T-cell (primary cell): ENCODE data around the gene ABLIM1. TPM values are rescaled to one million over a fixed set of nuclear protein-coding genes. Genes with fewer than 3 reads are reported as not detected.

Source experiments
- ATAC-seq, 4 experiments: fragments of 200-7000 bp in 3 of 4; fragments of 150-1000 bp in 1 of 4; cut with Tn5 transposase; replicated peaks in 1 of 4; 1 replicate in 3 of 4; 2 replicates in 1 of 4; pipeline ENCODE4 v1.10.0; 2021; ENCODE audit warnings: moderate library complexity in 3 of 4, mild to moderate bottlenecking in 2 of 4, moderate number of reproducible peaks in 1 of 4
- CTCF ChIA-PET, 2 donors: fragments of 300-600 bp; sonication (Branson Sonifier 250); formaldehyde crosslinking; loops; one replicate each; lab custom pipeline; 2022; ENCODE audit warnings: antibody characterized with exemption in 2 of 2; lab: Charles Lee
- POLR2A ChIA-PET, 2 donors: fragments of 300-600 bp; sonication (Branson Sonifier 250); formaldehyde crosslinking; loops; one replicate each; lab custom pipeline; 2022; ENCODE audit warnings: antibody characterized with exemption in 2 of 2; lab: Charles Lee
- DNase-seq, 35 experiments: peaks; one replicate each; pipeline versions ENCODE4 v3.0.0 to v3.0.0-alpha.2; 2013 to 2023
- H3K27ac ChIP-seq: one replicate; pipeline ENCODE4 v1.5.1; 2013; ENCODE audit warnings: low read length
- H3K27me3 ChIP-seq, 2 experiments: replicated peaks in 1 of 2; 1 replicate in 1 of 2; 2 replicates in 1 of 2; pipeline versions ENCODE4 v1.6.1 to v1.7.0; 2013; ENCODE audit warnings: low read length in 1 of 2, mixed read lengths in 1 of 2; ENCODE audit not compliant: control insufficient read depth in 2 of 2, insufficient read depth in 2 of 2; ENCODE audit errors: extremely low read depth in 1 of 2
- H3K36me3 ChIP-seq, 2 donors: 1 replicate in 1 of 2; 2 replicates in 1 of 2; pipeline versions ENCODE4 v1.6.1 to v1.7.0; 2013; ENCODE audit warnings: low read length in 1 of 2; ENCODE audit not compliant: control insufficient read depth in 2 of 2, insufficient read depth in 1 of 2; ENCODE audit errors: extremely low read depth in 1 of 2
- H3K4me1 ChIP-seq, 2 experiments: 1 replicate in 1 of 2; 2 replicates in 1 of 2; pipeline versions ENCODE4 v1.6.1 to v1.7.0; 2013; ENCODE audit warnings: low read length in 2 of 2, mixed read lengths in 1 of 2; ENCODE audit not compliant: insufficient read depth in 2 of 2, control insufficient read depth in 1 of 2; ENCODE audit errors: extremely low read depth in 1 of 2
- H3K4me3 ChIP-seq, 2 donors: 1 replicate in 1 of 2; 2 replicates in 1 of 2; pipeline versions ENCODE4 v1.5.1 to v1.7.0; 2013; ENCODE audit warnings: mild to moderate bottlenecking in 2 of 2, low read length in 1 of 2, moderate library complexity in 1 of 2; ENCODE audit not compliant: control insufficient read depth in 1 of 2; ENCODE audit errors: extremely low read depth in 1 of 2
- H3K9me3 ChIP-seq: 2 replicates; pipeline ENCODE4 v1.7.0; 2013
- H3K27ac Mint-ChIP-seq, 2 donors: one replicate each; pipeline ENCODE4 v1.8.0; 2020 to 2021; ENCODE audit warnings: mild to moderate bottlenecking in 2 of 2, mixed read lengths in 2 of 2
- H3K27me3 Mint-ChIP-seq, 2 donors: one replicate each; pipeline ENCODE4 v1.8.0; 2021 to 2022; ENCODE audit warnings: mixed read lengths in 2 of 2
- H3K36me3 Mint-ChIP-seq: one replicate; pipeline ENCODE4 v1.8.0; 2021; ENCODE audit warnings: mixed read lengths
- H3K4me1 Mint-ChIP-seq, 3 donors: one replicate each; pipeline ENCODE4 v1.8.0; 2020 to 2022; ENCODE audit warnings: mixed read lengths in 3 of 3, mild to moderate bottlenecking in 1 of 3
- H3K4me3 Mint-ChIP-seq, 3 donors: one replicate each; pipeline ENCODE4 v1.8.0; 2020 to 2022; ENCODE audit warnings: mild to moderate bottlenecking in 3 of 3, mixed read lengths in 3 of 3, moderate library complexity in 3 of 3
- H3K9me3 Mint-ChIP-seq, 3 donors: one replicate each; pipeline ENCODE4 v1.8.0; 2020 to 2022; ENCODE audit warnings: mixed read lengths in 3 of 3
- WGBS: methylation state at CpG from one replicate; pipeline ENCODE4 v1.1.5; 2013; ENCODE audit warnings: missing lambda C conversion rate; ENCODE audit not compliant: insufficient coverage; 5-methylcytosine and 5-hydroxymethylcytosine counted together
- total RNA-seq, 35 experiments: library from RNA in 6 of 35; stranded (reverse) in 6 of 35; fragments of 120-200 nt in 1 of 35; gene quantifications; one replicate each; pipeline versions ENCODE4 v1.2.1 to v1.2.4 and lab custom pipeline; 2013 to 2026

Gene ABLIM1
- total RNA-seq, 5 donors from 2014 or later (not counting 1 experiment from before 2014, with no cell fraction given), result 212 to 311 (median 266) TPM

- H3K36me3 ChIP-seq, result no peaks in the 10 kb centered on the region
- peaks cover 63 to 73% (median 73%) of the 10 kb centered on the region in 3 donors for H3K4me1 Mint-ChIP-seq
- DNase-seq (peak in 34 of 35 experiments; percentile 19 to 75 (median 50)), ATAC-seq (peak; percentile 19 to 31 (median 30))
- no peaks in the 10 kb centered on the region for H3K27me3 Mint-ChIP-seq
- peak overlapping the region; percentile 22 to 82 (median 42) for H3K4me3 Mint-ChIP-seq
- H3K27ac Mint-ChIP-seq, result peak overlapping the region; percentile 93 to 95
- CTCF ChIA-PET, result interaction anchor here (0.9 to 1.9 kb wide), 3 partner anchors 11 to 14 kb away, joined by 3 to 5 read pairs (median 3); no protein-coding TSS in a partner anchor
- H3K4me3 ChIP-seq, result no peak overlapping the region
- no peaks in the 10 kb centered on the region for H3K36me3 Mint-ChIP-seq
- POLR2A ChIA-PET, result interaction anchor here (1.8 to 10.1 kb wide), 2 partner anchors 12 to 14 kb away, joined by 8 to 220 read pairs; no protein-coding TSS in a partner anchor
- WGBS, result 15% methylated on average over 9 of the region's 13 CpGs
- no peaks in the 10 kb centered on the region for H3K9me3 Mint-ChIP-seq
- H3K27me3 ChIP-seq, result no peaks in the 10 kb centered on the region
- H3K9me3 ChIP-seq, result no peaks in the 10 kb centered on the region
- peaks cover 55 to 59% of the 10 kb centered on the region in 2 experiments for H3K4me1 ChIP-seq
- H3K27ac ChIP-seq, result peak overlapping the region; percentile 33
These were observed 119.7 kb downstream of the ABLIM1 start for GRCh38 chr10:114538181-114538906.

GRCh38 chr10:114537736-114538135, 120.3 kb downstream of the ABLIM1 start:
- CTCF ChIA-PET, result interaction anchor here in 1 of 2 donors (0.9 kb wide), 1 partner anchor 14 kb away, joined by 3 read pairs; no protein-coding TSS in a partner anchor
- 89% methylated on average over 1 of the region's 1 CpG for WGBS
- H3K36me3 Mint-ChIP-seq, result no peaks in the 10 kb centered on the region
- H3K27me3 ChIP-seq, result no peaks in the 10 kb centered on the region
- H3K4me3 ChIP-seq, result no peak overlapping the region
- H3K9me3 ChIP-seq, result no peaks in the 10 kb centered on the region
- peak overlapping the region; percentile 33 for H3K27ac ChIP-seq
- H3K9me3 Mint-ChIP-seq, result no peaks in the 10 kb centered on the region
- peaks cover 57 to 67% (median 67%) of the 10 kb centered on the region in 3 donors for H3K4me1 Mint-ChIP-seq
- H3K27ac Mint-ChIP-seq, result peak overlapping the region; percentile 93 to 95
- ATAC-seq (no peak), DNase-seq (no peak)
- no peaks in the 10 kb centered on the region for H3K36me3 ChIP-seq
- H3K4me1 ChIP-seq, result peaks cover 49 to 53% of the 10 kb centered on the region in 2 experiments
- POLR2A ChIA-PET, result interaction anchor here in 1 of 2 donors (0.6 to 10.1 kb wide), 2 partner anchors 13 to 47 kb away, joined by 3 to 220 read pairs; no protein-coding TSS in a partner anchor
- H3K4me3 Mint-ChIP-seq, result peak overlapping the region; percentile 9 to 82 (median 37)
- H3K27me3 Mint-ChIP-seq, result no peaks in the 10 kb centered on the region

- Histone ChIP-seq H3K9me3 (no peaks in the 10 kb centered on the region), H3K4me1 (peaks cover 22% of the 10 kb centered on the region in 2 experiments), H3K27me3 (no peaks in the 10 kb centered on the region), H3K36me3 (no peaks in the 10 kb centered on the region), H3K27ac (no peak overlapping the region), H3K4me3 (no peak overlapping the region)
- Mint-ChIP-seq H3K36me3 (no peaks in the 10 kb centered on the region), H3K4me3 (no peak overlapping the region), H3K4me1 (peaks cover 26 to 38% (median 37%) of the 10 kb centered on the region in 3 donors), H3K27ac (no peak overlapping the region), H3K27me3 (no peaks in the 10 kb centered on the region), H3K9me3 (no peaks in the 10 kb centered on the region)
- ATAC-seq, result no peak
- DNase-seq, result no peak
- ChIA-PET CTCF (interaction anchor here in 1 of 2 donors (0.6 kb wide), 1 partner anchor 16 kb away, joined by 5 read pairs; no protein-coding TSS in a partner anchor), POLR2A (interaction anchor here in 1 of 2 donors (0.8 kb wide), 1 partner anchor 16 kb away, joined by 3 read pairs; no protein-coding TSS in a partner anchor)
- WGBS, result 100% methylated on average over 1 of the region's 6 CpGs
These were observed 123.5 kb downstream of the ABLIM1 start for GRCh38 chr10:114534571-114534981.

GRCh38 chr10:114532226-114532625, 125.8 kb downstream of the ABLIM1 start:
- POLR2A ChIA-PET, result interaction anchor here in 1 of 2 donors (0.6 kb wide), 2 partner anchors 10 to 17 kb away, joined by 4 to 7 read pairs; no protein-coding TSS in a partner anchor
- Histone ChIP-seq H3K9me3 (no peaks in the 10 kb centered on the region), H3K27me3 (no peaks in the 10 kb centered on the region), H3K4me1 (peaks cover 13 to 22% of the 10 kb centered on the region in 2 experiments), H3K36me3 (no peaks in the 10 kb centered on the region), H3K27ac (no peak overlapping the region), H3K4me3 (no peak overlapping the region)
- DNase-seq, result no peak
- Mint-ChIP-seq H3K27me3 (no peaks in the 10 kb centered on the region), H3K36me3 (no peaks in the 10 kb centered on the region), H3K9me3 (no peaks in the 10 kb centered on the region), H3K27ac (peak overlapping the region in 1 of 2 donors; percentile 39), H3K4me3 (no peak overlapping the region), H3K4me1 (peaks cover 23 to 33% (median 28%) of the 10 kb centered on the region in 3 donors)
- CTCF ChIA-PET, result interaction anchor here in 1 of 2 donors (0.7 kb wide), 1 partner anchor 9 kb away, joined by 4 read pairs; no protein-coding TSS in a partner anchor
- ATAC-seq, result no peak
- WGBS, result 79% methylated on average over 4 of the region's 5 CpGs

GRCh38 chr10:114526504-114527238, 131.4 kb downstream of the ABLIM1 start:
- peak overlapping the region; percentile 83 for H3K27ac ChIP-seq

More at GRCh38 chr10:114526504-114527238, 131.4 kb downstream of the ABLIM1 start:
- DNase-seq (peak; percentile 71 to 97 (median 91)), ATAC-seq (peak; percentile 92 to 96 (median 96))
- Histone ChIP-seq H3K4me1 (peaks cover 33 to 59% of the 10 kb centered on the region in 2 experiments), H3K27me3 (no peaks in the 10 kb centered on the region), H3K36me3 (no peaks in the 10 kb centered on the region), H3K4me3 (peak overlapping the region; percentile 68 to 93), H3K9me3 (no peaks in the 10 kb centered on the region)
- Mint-ChIP-seq H3K27ac (peak overlapping the region; percentile 95 to 98), H3K4me3 (peak overlapping the region; percentile 93 to 94 (median 94)), H3K27me3 (no peaks in the 10 kb centered on the region), H3K9me3 (no peaks in the 10 kb centered on the region), H3K4me1 (peaks cover 57 to 74% (median 67%) of the 10 kb centered on the region in 3 donors), H3K36me3 (peaks cover 20% of the 10 kb centered on the region)
- WGBS, result under 1% methylated on average over 12 of the region's 24 CpGs
- CTCF ChIA-PET, result interaction anchor here in 1 of 2 donors (0.8 to 4.9 kb wide), 14 partner anchors 9 to 295 kb away, joined by 3 to 88 read pairs (median 4); partner anchors contain the start of gene FHIP2A
- POLR2A ChIA-PET, result interaction anchor here (0.6 to 7.1 kb wide), 20 partner anchors 9 to 424 kb away, joined by 3 to 220 read pairs (median 4); partner anchors contain the start of gene CCDC186 (in 1 of the 2)
